NCI-H146 treated with DMSO at 0.1 percent for 48 hours (cell line): ENCODE measurements around the gene SDK1.

Experiments
- DNase-seq: peaks from one replicate; lab custom pipeline; 2025; ENCODE audit not compliant: unreplicated experiment; lab: John Stamatoyannopoulos, UW

SDK1 gene

GRCh38 chr7:3300651-3301448, at the start of gene SDK1:
SDK1 (plus strand) TSS chr7:3301252; CDS start chr7:3301587, 335 bp downstream.
- peak; percentile 76 for DNase-seq

- DNase-seq = no peak
These were observed 46.3 kb upstream of the SDK1 start for GRCh38 chr7:3254718-3255117.

- DNase-seq = no peak
These were observed 41.2 kb upstream of the SDK1 start for GRCh38 chr7:3259711-3260400.

GRCh38 chr7:3260401-3260715, 40.7 kb upstream of the SDK1 start:
- no peak for DNase-seq

- peak; percentile 90 for DNase-seq
These were observed 36.2 kb upstream of the SDK1 start for GRCh38 chr7:3264693-3265339.

- no peak for DNase-seq
These were observed 35.7 kb upstream of the SDK1 start for GRCh38 chr7:3265388-3265787.

GRCh38 chr7:3266240-3266639, 34.8 kb upstream of the SDK1 start:
- DNase-seq = no peak

GRCh38 chr7:3267966-3268690, 32.9 kb upstream of the SDK1 start:
- DNase-seq = peak; percentile 36

DNA sequence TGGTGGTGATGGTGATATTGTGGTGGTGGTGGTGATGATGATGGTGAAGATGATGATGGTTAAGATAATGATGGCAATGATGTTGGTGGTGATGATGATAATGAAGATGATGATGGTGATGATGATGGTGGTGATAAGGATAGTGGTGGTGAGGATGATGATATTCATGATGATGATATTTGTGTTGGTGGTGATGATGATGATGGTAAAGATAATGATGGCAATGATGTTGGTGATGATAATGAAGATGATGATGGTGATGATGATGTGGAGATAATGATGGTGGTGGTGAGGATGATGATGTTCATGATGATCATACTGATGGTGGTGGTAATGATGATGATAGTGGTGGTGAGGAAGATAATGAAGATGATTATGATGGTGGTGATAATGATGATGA, 30.7 kb upstream of the SDK1 start:
- no peak for DNase-seq

DNA sequence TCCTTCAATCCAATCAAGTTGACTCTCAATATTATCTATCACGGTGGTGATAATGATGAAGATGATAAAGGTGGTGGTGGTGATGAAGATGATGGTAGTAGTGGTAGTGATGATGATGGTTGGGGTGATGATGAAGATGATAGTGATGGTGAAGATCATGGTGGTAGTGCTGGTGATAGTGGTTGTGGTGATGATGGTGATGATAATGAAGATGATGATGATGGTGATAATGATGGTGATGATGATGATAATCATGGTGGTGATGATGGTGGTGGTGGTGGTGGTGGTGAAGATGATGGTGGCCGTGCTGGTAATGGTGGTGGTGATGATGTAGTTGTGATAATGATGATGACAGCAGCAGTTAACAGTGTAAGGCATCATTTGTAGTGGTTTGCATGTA, 29.8 kb upstream of the SDK1 start:
- no peak for DNase-seq

- DNase-seq = no peak
These were observed 28.3 kb upstream of the SDK1 start for GRCh38 chr7:3272691-3273141.

DNA sequence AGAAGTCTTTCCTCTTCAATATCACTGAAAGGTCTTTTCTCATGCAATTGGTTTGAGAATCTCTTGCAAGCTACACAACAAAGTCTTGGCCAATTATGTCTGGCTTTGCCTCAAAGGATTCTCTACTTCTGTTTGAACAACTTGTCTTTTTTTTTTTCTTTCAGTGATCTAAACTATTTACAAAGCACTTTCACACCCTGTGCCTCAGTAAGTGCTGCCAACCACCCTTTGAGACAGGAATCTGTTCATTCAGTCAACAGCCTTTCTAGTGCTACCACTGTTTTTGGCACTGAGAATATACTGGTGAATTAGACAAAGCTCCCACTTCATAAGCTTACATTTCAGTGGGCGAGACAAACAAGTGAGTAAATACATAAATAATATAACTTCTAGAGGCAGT, 26.9 kb upstream of the SDK1 start:
- DNase-seq = no peak

GRCh38 chr7:3277604-3278572, 23.2 kb upstream of the SDK1 start:
- DNase-seq = no peak

GRCh38 chr7:3279147-3279818, 21.8 kb upstream of the SDK1 start:
- DNase-seq = no peak

GRCh38 chr7:3280445-3280844, 20.6 kb upstream of the SDK1 start:
- no peak for DNase-seq

DNA sequence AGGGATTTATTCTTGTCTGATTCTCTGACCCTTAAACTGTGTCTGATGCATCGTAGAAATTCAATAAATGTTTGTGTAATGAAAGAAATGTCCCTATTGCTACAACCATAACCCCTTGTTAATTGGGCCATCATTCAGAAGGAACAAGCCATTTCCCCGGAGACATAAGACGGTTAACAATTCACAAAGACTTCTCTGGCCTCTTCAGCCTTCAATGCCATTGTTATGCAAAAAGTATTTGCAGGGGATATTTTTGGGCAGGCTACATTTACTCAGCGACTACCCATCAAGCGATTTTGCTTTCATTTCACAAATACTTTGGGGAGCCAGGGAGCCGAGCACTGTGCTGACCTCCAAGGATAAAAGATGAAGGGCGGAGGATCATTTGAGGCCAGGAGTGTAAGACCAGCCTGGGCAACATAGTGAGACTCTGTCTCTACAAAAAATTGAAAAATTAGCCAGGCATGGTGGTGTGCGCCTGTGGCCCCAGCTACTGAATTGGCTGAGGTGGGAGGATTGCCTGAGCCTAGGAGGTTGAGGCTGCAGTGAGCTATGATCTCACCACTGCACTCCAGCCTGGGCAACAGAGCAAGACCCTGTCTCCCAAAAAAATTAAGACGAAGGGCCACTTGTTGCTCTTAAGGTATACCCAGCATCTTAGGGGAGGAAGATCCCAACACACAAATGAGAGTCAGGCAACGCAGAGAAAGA, 20.0 kb upstream of the SDK1 start:
- DNase-seq = no peak

DNA sequence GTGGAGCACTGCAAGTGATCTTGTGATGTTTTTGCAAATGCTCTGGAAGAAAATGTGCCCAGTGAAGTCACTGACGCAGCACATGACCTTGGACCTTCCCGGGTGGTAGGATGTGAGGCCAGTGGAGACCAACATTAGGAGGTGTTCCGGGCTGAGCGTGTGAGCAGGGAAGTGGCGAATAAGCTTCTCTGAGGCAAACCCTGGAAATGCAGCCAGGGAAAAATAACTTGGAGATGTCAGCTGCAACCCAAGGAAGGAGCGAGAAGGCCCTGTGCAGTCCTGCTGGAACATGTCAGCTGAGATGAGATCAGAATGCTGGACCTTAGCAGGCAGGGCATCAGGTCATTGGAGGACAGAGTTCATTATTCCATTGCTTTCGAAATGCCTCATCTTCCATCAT, 18.6 kb upstream of the SDK1 start:
- no peak for DNase-seq

DNA sequence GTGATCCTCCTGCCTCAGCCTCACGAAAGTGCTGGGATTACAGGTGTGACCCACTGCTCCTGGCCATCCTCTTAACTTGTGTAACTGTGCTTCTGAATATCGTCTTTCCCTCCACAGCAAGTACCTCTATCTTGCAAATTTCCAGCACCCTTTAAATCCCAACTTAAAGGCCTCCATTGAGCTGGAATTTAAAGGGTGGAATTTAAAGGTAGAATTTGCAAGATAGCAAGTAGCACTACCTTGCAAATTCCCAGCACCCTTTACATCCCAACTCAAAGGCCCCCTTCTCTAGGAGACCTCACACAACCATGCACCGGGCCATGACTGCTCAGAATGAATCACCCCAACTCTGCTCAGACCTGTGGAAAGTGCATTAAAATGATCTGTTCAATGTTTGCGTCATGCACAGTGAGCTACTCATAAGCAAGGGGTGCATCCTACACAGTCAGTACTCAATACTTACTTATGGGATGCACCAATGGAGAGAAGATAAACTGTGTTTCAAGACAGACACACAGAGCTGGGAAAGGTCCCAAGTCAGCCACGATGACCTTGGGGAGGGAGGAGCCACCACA, 17.8 kb upstream of the SDK1 start:
- DNase-seq = no peak

GRCh38 chr7:3285652-3286051, 15.4 kb upstream of the SDK1 start:
- DNase-seq = no peak
